ENCODE measurements around the gene COL9A1. TPM values are rescaled to one million over a fixed set of nuclear protein-coding genes. Genes with fewer than 3 reads are reported as not detected.

Gene COL9A1
- total and polyA plus RNA-seq, 2 of the 8 experiments (the other 6 are each of a cell fraction or from before 2014, with no cell fraction given) = 7.9 to 18.1 TPM

- Histone ChIP-seq H3K36me3 (ENCODE audit: control insufficient read depth in 2 of 4, insufficient read depth in 4 of 4, low read length in 3 of 4) (peaks cover 0 to 4% (median 0%) of the 10 kb centered on the region in 4 experiments; a peak in 1 of 8 replicates), H3K56ac (replicated peaks; ENCODE audit: insufficient read length, low read depth, low read length) (no peak overlapping the region), H3K27me3 (replicated peaks in 1 of 4; ENCODE audit: control insufficient read depth in 3 of 4, extremely low read depth in 1 of 4, insufficient read depth in 3 of 4, low read length in 3 of 4) (no peaks in the 10 kb centered on the region), H3K9me3 (ENCODE audit: insufficient read depth in 2 of 2, low read depth in 1 of 2, low read length in 1 of 2) (no peaks in the 10 kb centered on the region), H3K79me1 (ENCODE audit: low read depth, low read length) (no peaks in the 10 kb centered on the region), H4K8ac (ENCODE audit: extremely low read depth, insufficient read depth, low read length) (no peak overlapping the region), H2AFZ (ENCODE audit: low read length) (no peak overlapping the region), H4K91ac (replicated peaks; ENCODE audit: insufficient read length, low read length) (no peak overlapping the region), H3K4me1 (replicated peaks in 1 of 4; ENCODE audit: control insufficient read depth in 3 of 4, insufficient read depth in 4 of 4, low read length in 3 of 4) (no peaks in the 10 kb centered on the region), H3K23me2 (ENCODE audit: low read depth, low read length) (no peaks in the 10 kb centered on the region), H3K9ac (replicated peaks in 1 of 4; ENCODE audit: extremely low read depth in 1 of 4, low read depth in 3 of 4, low read length in 3 of 4) (no peak overlapping the region), H2BK20ac (ENCODE audit: low read length) (no peak overlapping the region), H4K5ac (ENCODE audit: insufficient read length, low read depth, low read length) (no peak overlapping the region), H3K4me2 (ENCODE audit: insufficient read depth in 1 of 2, low read depth in 2 of 2, low read length in 2 of 2) (no peak overlapping the region), H3K18ac (ENCODE audit: extremely low read depth, low read length) (no peak overlapping the region), H2BK120ac (replicated peaks; ENCODE audit: low read depth, low read length) (no peak overlapping the region), H3K79me2 (ENCODE audit: control insufficient read depth in 1 of 2, insufficient read depth in 2 of 2, low read length in 2 of 2) (no peaks in the 10 kb centered on the region), H2BK12ac (ENCODE audit: low read depth, low read length) (no peak overlapping the region), H2AK5ac (ENCODE audit: low read depth, low read length) (no peak overlapping the region), H3K23ac (ENCODE audit: insufficient read length) (no peak overlapping the region), H3K4me3 (ENCODE audit: extremely low read depth in 1 of 4, insufficient read depth in 2 of 4, low read depth in 3 of 4, low read length in 4 of 4) (no peak overlapping the region), H3K14ac (ENCODE audit: insufficient read length) (no peak overlapping the region), H4K20me1 (replicated peaks in 1 of 2; ENCODE audit: control insufficient read depth in 1 of 2, insufficient read depth in 2 of 2, low read length in 2 of 2) (peaks cover 0 to 2% of the 10 kb centered on the region in 2 experiments), H3K4ac (replicated peaks; ENCODE audit: insufficient read length, low read depth, low read length) (no peak overlapping the region), H2BK5ac (ENCODE audit: low read depth, low read length) (no peak overlapping the region), H3K27ac (ENCODE audit: low read depth, low read length) (no peak overlapping the region), H2BK15ac (ENCODE audit: low read length) (no peak overlapping the region)
- no peak for FAIRE-seq
- CTCF ChIA-PET (ENCODE audit: partially characterized antibody) = interaction anchor here (1.6 kb wide), 1 partner anchor 15 kb away, joined by 6 read pairs; no protein-coding TSS in a partner anchor
- 84% methylated on average over 3 of the region's 3 CpGs; no CpG with 5 or more reads in 1 of the 2 experiments for WGBS, 2 experiments (ENCODE audit: extremely low coverage in 1 of 2, insufficient coverage in 1 of 2, insufficient read length in 1 of 2, insufficient replicate concordance in 2 of 2, low coverage in 1 of 2, low lambda C conversion rate in 2 of 2, missing lambda C conversion rate in 1 of 2)
- no peak for DNase-seq (ENCODE audit: low read depth in 1 of 2, low spot score in 2 of 2)
- POLR2A ChIA-PET (ENCODE audit: partially characterized antibody) = no interaction called here
- no peak for TF ChIP-seq EP300 (IDR thresholded peaks at IDR 0.05; ENCODE audit: borderline replicate concordance in 1 of 2, low read depth in 2 of 2, low read length in 2 of 2)
- no peak for TF ChIP-seq YY1 (IDR thresholded peaks at IDR 0.05; ENCODE audit: low read depth, low read length)
- no peak for TF ChIP-seq RXRA (IDR thresholded peaks at IDR 0.05; ENCODE audit: insufficient read depth, low read depth, low read length)
- TF ChIP-seq NRF1 (IDR thresholded peaks at IDR 0.05; ENCODE audit: low read depth, low read length) = no peak
- TF ChIP-seq, protein P1, sequence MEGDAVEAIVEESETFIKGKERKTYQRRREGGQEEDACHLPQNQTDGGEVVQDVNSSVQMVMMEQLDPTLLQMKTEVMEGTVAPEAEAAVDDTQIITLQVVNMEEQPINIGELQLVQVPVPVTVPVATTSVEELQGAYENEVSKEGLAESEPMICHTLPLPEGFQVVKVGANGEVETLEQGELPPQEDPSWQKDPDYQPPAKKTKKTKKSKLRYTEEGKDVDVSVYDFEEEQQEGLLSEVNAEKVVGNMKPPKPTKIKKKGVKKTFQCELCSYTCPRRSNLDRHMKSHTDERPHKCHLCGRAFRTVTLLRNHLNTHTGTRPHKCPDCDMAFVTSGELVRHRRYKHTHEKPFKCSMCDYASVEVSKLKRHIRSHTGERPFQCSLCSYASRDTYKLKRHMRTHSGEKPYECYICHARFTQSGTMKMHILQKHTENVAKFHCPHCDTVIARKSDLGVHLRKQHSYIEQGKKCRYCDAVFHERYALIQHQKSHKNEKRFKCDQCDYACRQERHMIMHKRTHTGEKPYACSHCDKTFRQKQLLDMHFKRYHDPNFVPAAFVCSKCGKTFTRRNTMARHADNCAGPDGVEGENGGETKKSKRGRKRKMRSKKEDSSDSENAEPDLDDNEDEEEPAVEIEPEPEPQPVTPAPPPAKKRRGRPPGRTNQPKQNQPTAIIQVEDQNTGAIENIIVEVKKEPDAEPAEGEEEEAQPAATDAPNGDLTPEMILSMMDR (IDR thresholded peaks at IDR 0.05; ENCODE audit: control extremely low read depth in 1 of 3, insufficient read depth in 1 of 3, low read depth in 1 of 3, low read length in 3 of 3) = no peak
- TF ChIP-seq NANOG (IDR thresholded peaks at IDR 0.05; ENCODE audit: insufficient read depth, low read depth, low read length, poor library complexity, severe bottlenecking) = no peak
- no peak for TF ChIP-seq GTF2F1 (IDR thresholded peaks at IDR 0.05; ENCODE audit: borderline replicate concordance, low read depth, low read length)
- TF ChIP-seq E2F6 (IDR thresholded peaks at IDR 0.05) = no peak
- TF ChIP-seq ASH2L (IDR thresholded peaks at IDR 0.05; ENCODE audit: low read length) = no peak
These were observed 66.5 kb downstream of the COL9A1 start for GRCh38 chr6:70236343-70236742.
